HG03565 (cell line): ENCODE measurements around the gene PF4V1.
"Not testable (repeated sequence)": the region's sequence is repeated elsewhere in the genome, so short reads cannot be mapped to it uniquely, and the experiment has no call there.

ENCODE experiments used
- ATAC-seq: cut with Tn5 transposase; IDR thresholded peaks from one replicate; pipeline ENCODE4 v1.9.1; 2021; ENCODE audit warnings: mild to moderate bottlenecking, moderate library complexity; ENCODE audit not compliant: unreplicated experiment

PF4V1 gene

GRCh38 chr4:73869130-73870055 lies 16.3 kb downstream of the PF4V1 start, which contains the start of gene CXCL1:
Gene CXCL1 (plus strand): TSS chr4:73869393. CDS start chr4:73869471, 78 bp downstream.
- ATAC-seq: no peak

GRCh38 chr4:73870260-73870659 lies 17.2 kb downstream of the PF4V1 start:
- ATAC-seq: no peak

- no peak for ATAC-seq
These were observed 17.7 kb downstream of the PF4V1 start for GRCh38 chr4:73870768-73871167.

DNA sequence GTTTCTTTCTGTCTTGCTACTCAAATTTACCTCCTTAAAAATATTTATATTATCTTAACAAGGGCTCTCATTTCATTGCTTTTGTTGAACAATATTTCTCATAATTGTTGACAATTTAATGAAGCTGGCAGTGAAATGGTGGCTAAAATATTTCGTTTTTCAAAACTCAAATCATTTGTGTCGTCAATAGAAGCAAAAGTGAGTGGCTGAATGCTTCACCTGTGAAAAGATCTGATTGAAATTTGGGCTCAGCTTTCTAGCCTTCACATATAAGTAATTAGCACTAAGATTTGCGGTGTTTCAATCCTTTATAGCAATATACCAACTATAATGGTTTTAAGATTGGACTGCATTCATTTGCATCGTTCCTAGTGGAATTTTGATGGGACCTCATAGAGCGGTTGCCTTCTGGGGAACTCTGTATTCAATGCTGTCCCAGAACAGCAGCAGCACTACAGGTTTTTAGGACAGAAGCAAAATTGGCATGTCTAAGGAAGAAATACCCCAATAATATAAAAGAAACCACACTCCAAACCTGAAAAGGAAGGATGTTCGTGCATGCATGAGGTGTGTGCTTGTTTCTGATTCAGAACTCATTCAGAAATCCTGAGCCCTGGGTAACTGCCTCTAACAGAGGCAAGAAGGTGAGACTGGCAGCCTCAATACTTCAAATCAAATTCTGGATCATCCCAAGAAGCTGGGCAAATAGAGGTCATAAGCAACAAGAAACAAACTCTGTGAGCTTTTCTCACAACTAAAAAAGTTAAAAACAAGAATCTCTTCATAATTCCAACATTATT lies 18.6 kb downstream of the PF4V1 start:
- no peak for ATAC-seq

DNA sequence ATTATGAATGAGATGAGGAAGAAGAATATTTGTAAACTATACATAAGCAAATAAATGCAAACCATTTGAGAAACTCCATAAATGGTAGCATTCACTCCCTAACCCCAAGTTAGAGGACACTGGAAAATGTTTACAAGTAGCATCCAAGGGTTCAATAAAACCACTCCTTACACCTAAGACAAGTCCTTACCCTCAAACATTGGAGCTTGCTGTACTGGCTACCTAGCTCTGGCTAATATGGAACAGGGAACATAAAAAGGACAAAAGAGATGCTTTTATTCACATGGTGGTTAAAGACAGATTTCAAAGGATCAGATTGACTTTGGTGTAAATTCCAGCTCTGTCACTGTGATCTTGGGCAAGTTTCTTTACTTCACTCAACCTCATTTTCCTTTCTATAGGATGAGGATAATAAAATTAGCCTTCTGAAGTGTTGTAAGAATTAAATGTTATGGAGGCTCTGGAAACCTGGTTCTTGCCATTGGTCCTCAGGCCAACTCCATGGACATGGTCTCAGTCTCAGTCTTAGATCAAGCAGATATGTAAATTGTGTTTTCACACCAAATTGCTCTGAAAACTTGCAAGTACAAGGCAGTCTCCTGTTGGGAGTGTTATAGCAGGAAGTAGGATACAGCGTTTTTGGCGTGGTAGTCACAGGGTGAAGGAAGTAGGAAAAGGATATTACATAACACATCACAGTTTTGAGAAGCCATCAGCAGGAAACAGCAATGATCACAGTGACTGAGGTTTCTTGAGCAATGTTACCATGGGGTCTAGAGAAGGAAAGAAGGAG lies 19.4 kb downstream of the PF4V1 start:
- no peak for ATAC-seq

GRCh38 chr4:73874386-73874785 lies 21.3 kb downstream of the PF4V1 start:
- no peak for ATAC-seq

- ATAC-seq: no peak
These were observed 22.3 kb downstream of the PF4V1 start for GRCh38 chr4:73875401-73875800.

DNA sequence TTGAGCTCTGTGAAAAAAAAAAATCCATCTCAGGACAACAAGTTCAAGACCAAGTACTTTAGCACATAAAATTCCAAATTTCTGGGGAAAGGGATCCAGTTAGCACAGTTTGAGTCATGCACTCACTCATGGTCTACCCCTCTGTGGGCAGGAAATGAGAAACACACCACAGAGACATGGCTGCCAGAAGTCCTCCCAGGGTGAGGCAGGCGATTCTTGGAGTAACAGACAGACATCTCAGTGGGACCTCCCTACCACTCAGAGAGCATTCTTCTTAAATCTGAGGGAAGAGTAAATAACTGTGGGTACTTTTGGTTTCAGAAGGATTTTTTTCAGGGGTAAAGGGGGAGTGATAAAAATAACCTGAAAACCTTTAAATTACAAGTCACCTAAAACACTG lies 30.2 kb downstream of the PF4V1 start:
- no peak for ATAC-seq

DNA sequence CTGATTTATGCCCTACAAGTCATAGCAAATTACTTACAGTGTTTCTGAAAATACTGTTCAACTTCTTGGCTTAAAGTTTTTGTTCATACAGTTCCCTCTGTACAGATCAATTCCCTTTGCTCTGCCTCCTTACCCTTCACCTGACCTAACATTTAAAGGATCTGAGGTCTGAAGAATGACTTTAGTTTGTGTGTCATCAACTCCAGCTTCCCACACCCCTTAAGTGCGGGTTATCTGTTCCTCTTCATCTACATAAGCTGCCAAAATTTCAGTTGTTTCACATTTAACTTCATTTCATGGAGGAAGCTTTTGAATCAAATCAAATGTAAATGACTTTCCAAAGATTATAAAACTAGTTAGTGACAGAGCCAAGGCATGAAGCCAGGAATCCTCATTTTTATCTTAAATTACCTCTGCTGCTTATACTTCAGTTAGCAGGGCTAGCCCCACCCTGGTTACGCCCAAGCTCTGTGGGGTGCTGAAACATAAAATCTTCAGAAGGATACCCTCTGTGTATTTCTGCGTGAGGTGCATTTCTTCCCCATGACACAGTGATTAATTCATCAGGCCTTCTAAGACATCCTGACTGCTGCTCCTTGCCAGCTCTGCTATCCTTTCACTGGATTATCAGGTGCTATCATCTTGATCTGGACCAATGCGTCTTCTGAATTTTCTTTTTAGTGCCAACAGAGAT lies 32.6 kb downstream of the PF4V1 start:
- ATAC-seq: no peak

DNA sequence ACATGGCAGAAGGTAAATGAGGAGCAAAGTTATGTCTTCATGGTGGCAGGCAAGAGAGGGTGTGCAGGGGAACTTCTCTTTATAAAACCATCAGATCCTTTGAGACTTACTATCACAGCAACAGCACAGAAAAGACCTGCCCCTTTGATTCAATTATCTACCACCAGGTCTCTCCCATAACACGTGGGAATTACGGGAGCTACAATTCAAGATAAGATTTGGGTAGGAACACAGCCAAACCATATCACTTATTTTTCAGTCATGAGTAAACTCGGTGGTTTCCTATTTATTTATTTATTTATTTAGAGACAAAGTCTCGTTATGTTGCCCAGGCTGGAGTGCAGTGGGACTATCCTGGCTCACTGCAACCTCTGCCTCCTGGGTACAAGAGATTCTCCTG lies 38.2 kb downstream of the PF4V1 start:
- ATAC-seq: no peak

GRCh38 chr4:73891739-73892405 lies 38.8 kb downstream of the PF4V1 start:
- no peak for ATAC-seq

DNA sequence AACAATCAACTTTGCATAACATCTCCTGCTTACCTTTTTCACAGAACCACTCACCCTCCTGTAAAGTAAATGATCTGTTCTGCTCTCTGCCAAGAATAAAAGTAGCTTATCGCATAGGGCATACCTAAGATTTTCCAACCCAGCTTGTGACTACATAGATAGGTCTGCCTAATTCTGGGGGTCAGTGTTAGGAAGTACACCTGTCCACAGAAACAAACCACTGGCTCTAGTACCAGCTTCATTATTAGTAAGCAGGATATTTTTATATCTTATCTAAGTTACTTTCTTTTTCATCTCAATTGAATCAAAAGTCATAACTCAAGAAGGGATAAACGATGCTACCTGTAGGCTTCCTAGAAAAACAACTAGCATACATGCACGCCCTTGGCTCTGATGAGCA lies 39.9 kb downstream of the PF4V1 start:
- ATAC-seq: peak; percentile 45

- ATAC-seq: no peak
These were observed 40.9 kb downstream of the PF4V1 start for GRCh38 chr4:73894001-73894400.

DNA sequence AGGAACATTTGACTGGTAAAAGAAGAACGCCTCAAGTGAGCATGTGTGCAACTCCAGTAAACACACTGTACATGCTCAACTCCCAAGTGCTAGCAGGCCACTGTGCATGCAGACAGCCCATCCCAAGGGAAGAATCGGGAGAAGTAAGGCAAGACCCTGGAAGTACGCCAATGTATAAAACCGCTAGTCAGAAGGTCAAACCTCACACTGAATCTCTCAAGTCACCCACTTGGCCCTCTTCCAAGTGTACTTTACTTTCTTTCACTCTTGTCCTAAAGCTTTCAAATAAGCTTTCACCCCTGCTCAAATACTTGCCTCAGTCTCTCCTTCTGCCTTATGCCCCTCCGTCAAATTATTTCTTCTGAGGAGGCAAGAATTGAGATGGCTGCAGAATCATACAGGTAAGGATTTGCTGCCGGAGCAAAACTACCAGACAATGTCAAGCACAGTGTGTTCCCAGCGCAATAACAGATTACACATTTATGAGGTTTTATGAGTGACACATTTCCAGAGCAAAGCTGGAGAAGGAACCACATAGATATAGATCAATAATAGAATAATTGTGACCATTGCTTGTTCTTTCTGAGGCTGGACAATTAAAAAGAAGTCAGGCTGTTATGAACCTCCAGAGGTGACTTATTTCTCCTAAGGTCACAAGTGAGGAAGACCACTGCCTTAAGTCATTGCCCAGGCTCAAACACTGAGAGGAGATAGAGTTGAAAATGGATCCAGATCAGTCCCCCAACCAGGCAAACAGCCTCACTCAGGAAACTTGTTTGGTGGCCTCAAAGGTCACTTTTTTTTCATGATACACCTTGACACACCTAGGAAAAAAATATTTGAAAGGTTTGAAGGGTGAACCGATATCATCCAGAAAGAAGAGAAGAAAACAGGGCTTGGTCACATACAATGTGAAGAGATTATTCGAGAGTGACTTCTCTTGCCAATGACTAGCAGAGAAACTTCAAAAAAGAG lies 42.4 kb downstream of the PF4V1 start:
- ATAC-seq: no peak

DNA sequence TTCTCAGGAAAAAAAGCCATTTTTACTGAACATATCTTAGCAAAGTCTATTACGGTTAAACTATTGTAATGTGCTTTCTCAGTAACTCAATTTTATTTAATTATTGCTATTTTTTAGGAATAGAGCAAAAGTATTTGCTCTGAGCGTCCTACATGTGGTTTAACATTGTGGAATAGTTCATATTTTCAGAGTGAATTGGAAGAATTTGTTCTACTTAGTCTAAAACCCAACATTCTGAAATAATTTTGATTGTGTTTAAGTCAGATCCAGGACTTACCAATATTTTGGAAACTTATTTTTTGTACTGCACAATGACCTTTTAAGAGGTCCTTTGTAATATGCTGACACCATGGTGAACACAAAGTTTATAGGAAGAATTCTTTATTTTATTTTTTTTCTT lies 43.3 kb downstream of the PF4V1 start:
- no peak for ATAC-seq

DNA sequence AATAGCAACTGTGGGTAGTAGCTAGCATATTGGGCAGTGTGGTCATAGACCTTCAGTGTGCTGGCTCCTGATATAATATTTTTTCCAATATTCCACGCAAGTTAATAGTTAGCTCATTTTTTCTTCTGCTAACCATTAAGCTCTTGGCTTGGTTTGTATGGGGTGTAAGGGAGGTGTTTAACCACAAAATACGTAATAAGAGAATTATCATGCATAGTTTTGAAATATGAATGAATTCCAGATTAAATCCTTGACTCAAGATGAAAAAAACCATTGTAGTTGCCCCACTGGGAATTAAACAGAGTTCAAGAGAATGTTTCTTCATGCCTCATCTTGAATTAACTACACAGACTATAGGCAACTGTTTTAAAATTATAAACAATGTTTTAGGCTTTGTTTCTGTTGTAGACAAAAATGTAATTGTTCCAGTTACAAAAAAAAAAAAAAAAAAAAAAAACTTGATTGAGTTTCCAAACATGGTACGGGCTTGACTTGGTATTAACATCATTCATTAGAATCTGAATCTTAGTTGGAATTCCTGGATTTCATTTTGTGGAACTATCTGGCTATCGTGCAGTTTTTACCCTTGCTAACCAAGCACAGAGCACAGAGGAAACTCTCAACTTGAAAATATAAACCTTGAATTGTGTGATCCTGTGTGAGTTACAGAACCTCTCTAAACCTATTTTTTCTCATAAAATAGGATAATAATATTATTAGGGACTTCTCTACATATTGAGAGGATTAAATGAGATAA lies 44.5 kb downstream of the PF4V1 start:
- ATAC-seq: no peak

DNA sequence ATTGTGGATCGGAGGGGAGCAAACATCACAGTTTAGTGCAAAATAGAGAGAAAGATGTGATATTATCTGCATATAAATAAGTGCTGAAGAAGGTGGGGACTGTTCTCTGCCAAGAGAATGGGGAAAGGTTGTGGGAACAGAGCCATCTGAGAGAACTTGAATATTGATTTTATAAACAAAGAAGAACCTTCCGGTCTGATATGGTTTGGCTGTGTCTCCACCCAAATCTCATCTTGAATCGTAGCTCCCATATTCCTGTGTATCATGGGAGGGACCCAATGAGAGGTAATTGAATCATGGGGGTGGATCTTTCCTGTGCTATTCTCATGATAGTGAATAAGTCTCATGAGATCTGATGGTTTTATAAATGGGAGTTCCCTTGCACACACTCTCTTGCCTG lies 46.2 kb downstream of the PF4V1 start:
- ATAC-seq: not testable (repeated sequence)

GRCh38 chr4:73901031-73901430 lies 47.9 kb downstream of the PF4V1 start:
- ATAC-seq: no peak
